HG03095 (cell line): Measurements from ENCODE around the gene MICA.
"Not testable (repeated sequence)": the region's sequence is repeated elsewhere in the genome, so short reads cannot be mapped to it uniquely, and the experiment has no call there.

Source experiments
- ATAC-seq: cut with Tn5 transposase; IDR thresholded peaks from one replicate; pipeline ENCODE4 v1.9.1; 2021; ENCODE audit warnings: moderate library complexity; ENCODE audit not compliant: unreplicated experiment

Gene MICA

DNA sequence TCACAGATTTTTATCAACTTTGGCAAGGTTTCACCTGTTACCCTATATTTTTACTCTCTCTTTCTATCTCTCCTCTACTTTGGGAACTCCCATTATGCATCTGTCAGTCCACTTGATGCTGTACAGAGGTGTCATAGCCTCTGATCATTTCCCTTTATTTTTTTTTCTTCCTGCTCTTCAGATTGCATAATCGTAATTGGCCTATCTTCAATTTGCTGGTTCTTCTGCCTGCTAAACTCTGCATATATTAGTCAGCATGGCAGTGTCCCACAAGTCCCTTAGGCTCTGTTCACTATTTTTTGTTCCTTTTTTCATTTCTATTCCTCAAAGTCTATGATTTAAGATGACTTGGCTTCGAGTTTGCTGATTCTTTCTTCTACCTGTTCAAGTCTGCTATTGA, 49.9 kb downstream of the MICA start:
- ATAC-seq, result no peak

DNA sequence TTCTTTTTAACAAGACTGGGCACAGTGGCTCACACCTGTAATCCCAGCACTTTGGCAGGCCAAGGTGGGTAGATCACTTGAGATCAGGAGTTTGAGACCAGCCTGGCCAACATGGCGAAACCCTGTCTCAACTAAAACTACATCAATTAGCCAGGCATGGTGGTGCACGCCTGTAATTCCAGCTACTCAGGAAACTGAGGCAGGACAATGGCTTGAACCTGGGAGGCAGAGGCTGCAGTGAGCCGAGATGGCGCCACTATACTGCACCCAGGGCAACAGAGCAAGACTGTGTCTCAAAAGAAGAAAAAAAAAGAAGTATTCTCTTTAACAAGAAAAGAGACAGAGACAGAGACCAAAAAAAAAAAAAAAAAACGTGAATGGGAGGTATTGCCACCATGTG, 56.5 kb downstream of the MICA start:
- ATAC-seq, result not testable (repeated sequence)

GRCh38 chr6:31460361-31461025, 57.1 kb downstream of the MICA start:
- ATAC-seq, result no peak

DNA sequence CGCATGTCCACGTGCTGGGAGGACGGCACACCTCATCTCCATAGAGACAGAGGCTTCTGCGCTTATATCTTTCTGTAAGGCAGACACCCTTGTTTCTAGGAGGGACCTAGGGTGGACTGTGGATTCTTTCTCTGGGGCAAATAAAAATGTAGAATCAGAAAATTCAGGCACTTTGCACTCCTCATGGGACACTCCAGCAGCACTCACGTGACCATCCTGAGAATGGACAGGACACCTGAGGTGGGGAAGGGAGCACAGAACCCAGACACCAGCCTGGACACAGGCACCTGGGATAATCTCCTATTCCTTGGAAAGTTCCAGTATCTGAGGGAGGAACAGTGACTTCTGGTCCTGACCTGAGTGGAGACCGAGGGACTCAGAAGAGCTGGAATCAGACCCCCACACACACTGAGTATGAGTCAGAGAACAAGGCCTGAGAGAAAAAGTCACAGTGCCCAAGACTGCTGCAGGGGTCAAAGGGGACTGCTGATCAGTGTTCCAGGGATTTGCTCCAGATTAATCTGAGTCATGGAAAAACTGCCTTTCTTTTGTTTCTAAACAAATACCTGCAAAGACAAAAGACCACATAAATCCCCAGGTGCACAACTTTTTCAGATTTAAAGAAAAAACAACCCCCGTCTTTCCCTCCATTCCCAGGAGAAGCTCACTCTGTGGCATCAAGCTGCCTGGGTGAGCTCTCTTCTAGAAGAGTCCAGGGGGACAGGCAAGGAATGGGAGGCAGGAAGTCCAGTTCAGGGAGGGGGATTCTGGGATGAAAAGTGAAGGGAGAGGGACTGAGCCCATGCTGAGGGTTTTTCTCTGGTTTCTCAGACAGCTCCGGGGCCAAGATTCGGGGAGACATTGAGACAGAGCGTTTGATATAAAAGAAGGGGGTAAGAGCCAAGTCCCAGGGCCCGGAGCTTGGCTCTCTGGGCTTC, 58.9 kb downstream of the MICA start:
- ATAC-seq, result no peak

DNA sequence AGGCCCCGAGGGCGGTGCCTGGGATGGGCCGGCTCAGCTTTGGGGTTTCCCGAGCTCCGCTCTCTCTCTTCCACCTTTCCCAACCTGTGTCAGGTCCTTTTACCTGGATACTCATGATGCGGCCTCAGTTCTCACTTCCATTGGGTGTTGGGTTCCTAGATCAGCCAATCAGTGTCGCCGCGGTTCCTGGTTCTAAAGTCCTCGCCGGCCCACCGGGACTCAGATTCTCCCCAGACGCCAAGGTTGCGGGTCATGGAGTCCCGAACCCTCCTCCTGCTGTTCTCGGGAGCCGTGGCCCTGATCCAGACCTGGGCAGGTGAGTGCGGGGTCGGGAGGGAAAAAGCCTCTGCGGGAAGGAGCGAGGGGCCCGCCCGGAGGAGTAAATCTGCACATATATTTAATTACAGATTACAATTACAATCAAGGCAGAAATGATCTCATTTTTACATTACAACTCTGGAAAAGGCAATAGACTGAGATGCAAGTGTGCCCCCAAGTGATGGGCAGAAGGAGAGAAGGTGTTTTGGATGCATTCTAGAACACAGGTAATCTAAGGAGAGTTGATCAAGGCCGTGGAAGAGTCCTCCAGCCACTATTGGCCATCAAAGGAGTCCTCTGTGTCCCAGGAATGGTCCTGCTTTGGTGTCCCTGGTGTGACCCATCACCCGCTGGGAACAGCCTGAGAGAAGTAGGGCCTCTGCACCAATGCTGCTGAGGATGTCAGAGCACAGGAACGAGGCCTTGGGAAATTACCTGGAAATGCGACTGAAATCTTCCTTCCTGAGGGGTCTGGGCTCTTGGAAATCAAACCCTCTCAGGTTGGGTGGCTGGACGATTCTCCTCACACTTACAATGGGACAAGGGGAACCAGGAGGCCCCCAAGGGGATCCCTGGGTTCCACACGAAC, 59.8 kb downstream of the MICA start:
- peak; percentile 85 for ATAC-seq

GRCh38 chr6:31464252-31465184, 61.1 kb downstream of the MICA start:
- ATAC-seq, result no peak
